ENCODE measurements around the gene C1QBP. TPM values are rescaled to one million over a fixed set of nuclear protein-coding genes. Genes with fewer than 3 reads are reported as not detected.

C1QBP gene
- polyA plus RNA-seq, 4 donors, result 142 to 175 (median 153) TPM

Other genes starting within 250 kb of the C1QBP start
- 10 to 100 TPM; 16.6 to 28.9 (median 22.7) TPM for gene ZNF594, start 247.3 kb downstream of the C1QBP start, polyA plus RNA-seq (ENCODE audit: insufficient read length in 4 of 4)
- 1 to 10 TPM; 1.2 to 2.4 (median 1.7) TPM for gene SCIMP, start 204.3 kb downstream of the C1QBP start, polyA plus RNA-seq (ENCODE audit: insufficient read length in 4 of 4)
- gene RABEP1, start 156.9 kb downstream of the C1QBP start, polyA plus RNA-seq (ENCODE audit: insufficient read length in 4 of 4), result 10 to 100 TPM; 51.8 to 70.8 (median 61.8) TPM
- 10 to 100 TPM; 70.9 to 84.6 (median 77.5) TPM for gene NUP88, start 19.5 kb downstream of the C1QBP start, polyA plus RNA-seq (ENCODE audit: insufficient read length in 4 of 4)
- 10 to 100 TPM; 56.7 to 93.5 (median 73.5) TPM for gene RPAIN, start 19.0 kb downstream of the C1QBP start, polyA plus RNA-seq (ENCODE audit: insufficient read length in 4 of 4)
- gene DHX33, start 29.8 kb upstream of the C1QBP start, polyA plus RNA-seq (ENCODE audit: insufficient read length in 4 of 4), result 10 to 100 TPM; 15.5 to 22.1 (median 19.8) TPM
- 10 to 100 TPM; 78.4 to 88.6 (median 80.1) TPM for gene DERL2, start 47.0 kb upstream of the C1QBP start, polyA plus RNA-seq (ENCODE audit: insufficient read length in 4 of 4)
- gene MIS12, start 47.4 kb upstream of the C1QBP start, polyA plus RNA-seq (ENCODE audit: insufficient read length in 4 of 4), result 10 to 100 TPM; 33.9 to 48.6 (median 36.4) TPM
- gene NLRP1, start 145.4 kb upstream of the C1QBP start, polyA plus RNA-seq (ENCODE audit: insufficient read length in 4 of 4), result 10 to 100 TPM; 43.0 to 73.0 (median 51.8) TPM